HG02588 (cell line): ENCODE results near the gene ZNF410.
"Not testable (repeated sequence)": the region's sequence is repeated elsewhere in the genome, so short reads cannot be mapped to it uniquely, and the experiment has no call there.

Experiments
- ATAC-seq: cut with Tn5 transposase; IDR thresholded peaks from one replicate; pipeline ENCODE4 v1.9.1; 2021; ENCODE audit warnings: mild to moderate bottlenecking, moderate library complexity; ENCODE audit not compliant: unreplicated experiment

Gene ZNF410

DNA sequence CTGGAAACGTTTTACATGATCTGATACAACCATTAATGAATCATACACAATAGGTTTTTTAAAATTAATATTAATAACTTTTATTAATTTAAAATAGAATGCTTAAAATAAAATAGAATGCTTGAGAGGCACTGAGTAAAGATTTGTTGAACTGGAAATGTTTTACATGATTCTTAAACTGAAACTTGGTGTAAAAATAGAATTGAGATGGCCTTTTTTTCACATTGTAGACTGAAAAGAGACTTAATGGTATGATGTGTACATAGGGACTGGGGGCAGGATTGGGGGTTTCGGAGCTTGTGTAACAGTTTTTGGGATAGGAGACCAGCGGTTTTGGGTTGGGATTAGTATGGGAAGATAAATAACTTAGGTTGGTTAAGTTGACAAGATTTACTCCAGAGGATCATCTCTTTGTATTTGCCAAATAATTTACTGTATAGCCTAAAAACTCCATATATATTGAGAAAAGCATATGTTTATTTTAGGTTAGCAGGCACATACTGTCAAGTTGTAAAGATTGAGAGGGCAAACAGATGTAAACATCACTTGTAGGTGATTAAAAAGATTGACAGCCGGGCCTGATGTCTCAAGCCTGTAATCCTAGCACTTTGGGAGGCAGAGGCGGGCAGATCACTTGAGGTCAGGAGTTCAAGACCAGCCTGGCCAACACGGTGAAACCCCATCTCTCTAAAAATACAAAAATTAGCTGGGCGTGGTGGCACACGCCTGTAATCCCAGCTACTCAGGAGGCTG, 2.0 kb upstream of the ZNF410 start:
- ATAC-seq: no peak

DNA sequence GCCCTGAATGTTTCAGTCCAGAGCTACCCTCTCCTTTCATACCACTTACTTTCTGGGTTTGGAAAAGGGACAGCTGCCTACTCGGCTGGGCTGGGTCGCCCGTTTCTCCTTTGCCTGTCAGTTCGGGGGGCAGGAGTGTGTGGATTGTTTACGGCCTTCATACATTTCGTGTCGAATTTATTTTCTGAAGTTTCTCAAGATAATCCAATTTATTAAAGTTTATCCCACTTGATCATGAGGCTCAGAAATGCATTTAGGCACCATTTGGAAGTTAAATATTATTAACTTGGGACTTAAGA, 608 bp downstream of the ZNF410 start:
- no peak for ATAC-seq

DNA sequence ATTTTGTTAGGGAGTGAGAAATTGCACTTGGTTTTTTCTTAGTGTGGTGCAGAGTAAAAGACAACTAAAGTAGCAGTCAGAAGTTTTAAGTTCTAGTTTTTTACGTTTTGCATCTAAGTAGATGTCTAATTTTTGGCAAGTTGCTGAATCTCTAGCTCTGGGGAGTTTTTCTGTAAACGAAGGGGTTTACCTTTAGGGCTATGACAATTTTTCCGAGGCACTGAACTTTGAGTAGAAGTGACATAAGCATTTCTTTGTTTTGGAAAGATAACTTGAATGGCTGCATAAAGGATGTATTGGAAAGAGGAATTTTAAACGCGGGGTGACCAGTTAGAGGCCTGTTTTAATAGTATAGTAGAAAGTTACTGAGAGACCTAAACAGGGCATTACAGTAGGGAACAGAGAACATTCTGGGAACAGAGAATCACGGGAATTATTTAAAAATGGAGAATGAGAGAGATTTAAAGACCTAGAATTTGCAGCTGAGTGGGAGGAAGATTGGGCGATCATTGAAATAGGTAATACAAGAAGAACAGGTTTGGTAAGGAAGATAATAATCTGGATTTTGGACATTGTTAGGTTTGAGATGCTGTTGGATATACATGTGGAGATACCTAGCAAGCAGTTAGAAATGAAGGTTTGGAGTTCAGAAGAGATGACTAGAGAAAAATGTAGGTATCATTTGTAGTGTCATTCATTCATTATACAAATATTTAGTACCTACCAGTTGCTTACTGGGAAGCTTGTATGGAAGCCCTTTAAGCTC, 1.2 kb downstream of the ZNF410 start:
- no peak for ATAC-seq

DNA sequence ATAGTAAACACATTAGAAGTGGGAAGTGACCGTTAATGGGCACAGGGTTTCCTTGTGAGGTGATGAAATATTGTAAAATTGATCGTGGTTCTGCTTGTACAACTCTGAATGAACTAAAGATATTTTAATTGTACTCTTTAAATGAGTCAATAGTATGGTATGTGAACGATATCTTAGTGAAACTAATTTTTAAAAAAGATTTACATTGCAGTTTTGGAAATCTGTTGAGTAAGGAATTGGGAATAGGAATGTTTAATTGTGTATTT, 1.7 kb downstream of the ZNF410 start:
- ATAC-seq: no peak

DNA sequence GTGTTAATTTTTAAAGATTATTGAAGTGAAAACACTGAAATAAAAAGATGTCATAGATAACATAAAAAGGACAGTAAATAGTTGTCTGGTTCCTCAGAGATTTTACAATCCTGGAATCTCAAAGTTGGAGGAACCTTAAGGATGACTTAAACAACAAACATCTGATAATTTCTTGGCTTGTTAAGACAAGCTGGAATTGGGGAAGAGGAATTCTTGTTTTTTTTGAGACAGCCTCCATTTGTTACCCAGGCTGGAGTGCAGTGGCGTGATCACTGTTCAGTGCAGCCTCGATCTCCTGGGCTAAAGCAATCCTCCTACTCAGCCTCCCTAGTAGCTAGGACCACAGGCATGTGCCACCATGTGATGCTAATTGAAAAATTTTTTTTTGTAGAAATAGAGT, 2.3 kb downstream of the ZNF410 start:
- ATAC-seq: no peak

DNA sequence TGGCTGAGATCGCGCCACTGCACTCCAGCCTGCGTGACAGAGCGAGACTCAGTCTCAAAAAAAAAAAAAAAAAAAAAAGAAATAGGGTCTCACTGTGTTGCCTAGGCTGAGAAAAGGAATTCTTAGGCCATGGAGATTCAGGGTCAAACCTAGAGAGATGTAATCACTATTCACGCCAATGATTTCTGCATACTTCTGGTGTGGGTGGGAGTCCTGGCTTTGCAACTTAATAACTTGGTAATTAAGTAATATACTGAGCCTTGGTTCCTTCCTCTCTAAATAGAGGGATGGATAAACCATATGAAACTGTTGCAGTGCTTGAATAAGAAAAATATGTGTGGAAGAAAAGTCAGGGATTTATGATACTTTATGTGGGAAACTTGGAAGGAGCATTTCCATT, 2.7 kb downstream of the ZNF410 start:
- no peak for ATAC-seq

DNA sequence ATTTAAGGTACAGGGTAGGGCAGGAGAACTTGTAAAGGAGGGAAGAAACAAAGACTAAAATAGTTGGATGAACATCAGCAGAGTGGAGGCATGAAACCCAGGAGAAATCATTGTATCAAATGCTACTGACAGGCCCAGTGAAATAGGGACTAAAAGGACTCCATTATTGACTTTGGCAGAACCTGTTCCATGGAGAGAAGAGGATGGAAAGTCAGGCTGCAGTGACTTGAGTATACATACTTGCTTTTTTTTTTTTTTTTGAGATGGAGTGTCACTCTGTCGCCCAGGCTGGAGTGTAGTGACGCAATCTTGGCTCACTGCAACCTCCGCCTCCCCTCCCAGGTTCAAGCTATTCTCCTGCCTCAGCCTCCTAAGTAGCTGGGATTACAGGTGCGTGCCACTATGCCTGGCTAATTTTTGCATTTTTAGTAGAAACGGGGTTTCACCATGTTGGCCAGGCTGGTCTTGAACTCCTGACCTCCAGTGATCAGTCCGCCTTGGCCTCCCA, 7.6 kb downstream of the ZNF410 start:
- ATAC-seq: not testable (repeated sequence)

DNA sequence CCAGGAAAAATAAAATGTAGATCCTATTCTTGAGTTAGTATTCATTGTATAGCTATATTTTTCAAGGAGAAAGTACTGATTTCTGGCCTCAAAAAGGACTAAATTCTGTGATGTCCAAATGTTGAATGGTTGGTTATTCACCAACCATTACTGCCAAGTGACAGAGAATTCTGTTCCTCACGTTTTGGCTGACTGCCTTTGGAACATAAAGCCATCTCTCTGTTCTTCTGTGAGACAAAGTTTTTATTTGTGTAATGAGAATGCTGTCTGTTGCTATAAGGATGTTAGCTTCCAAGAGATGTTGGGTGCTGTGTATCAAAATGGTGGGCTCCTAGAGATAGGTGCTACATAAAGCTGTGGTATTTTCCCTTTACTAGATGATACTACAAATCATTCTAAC, 9.3 kb downstream of the ZNF410 start:
- no peak for ATAC-seq

DNA sequence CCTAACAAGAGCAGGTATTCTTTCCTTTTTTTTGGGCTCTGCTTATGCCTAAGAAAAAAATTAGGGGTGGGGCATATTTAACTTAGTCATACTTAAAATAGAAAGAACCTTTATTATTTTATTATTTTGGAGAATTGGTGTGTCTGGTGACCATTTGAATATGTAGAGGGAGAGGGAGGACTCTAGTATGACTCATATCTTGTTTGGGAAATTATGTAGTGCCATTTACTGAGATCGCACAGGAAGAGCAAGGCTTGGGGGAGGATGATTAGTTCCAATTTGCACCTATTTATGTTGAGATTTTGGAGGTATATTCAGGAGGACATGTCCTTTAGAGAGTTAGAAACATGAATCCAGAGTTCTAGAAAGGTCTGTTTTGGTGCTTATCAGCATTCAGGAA, 9.9 kb downstream of the ZNF410 start:
- no peak for ATAC-seq

DNA sequence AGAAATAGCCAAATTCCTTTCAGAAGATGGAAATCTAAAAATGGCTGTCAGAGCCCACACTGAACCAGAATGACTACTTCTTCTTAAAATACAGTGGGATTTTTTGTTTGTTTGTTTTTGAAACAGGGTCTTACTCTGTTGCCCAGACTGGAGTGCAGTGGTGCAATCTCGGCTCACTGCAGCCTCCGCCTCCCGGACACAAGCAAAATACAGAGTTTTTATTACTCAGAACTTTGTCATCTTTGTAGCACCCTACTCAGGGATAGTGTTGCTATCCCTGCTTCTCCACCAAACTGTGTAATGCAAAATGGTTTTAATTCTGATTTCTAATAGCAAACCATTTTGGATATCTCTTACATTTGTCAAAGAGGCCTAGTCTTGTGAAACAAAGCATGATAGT, 16.4 kb downstream of the ZNF410 start:
- no peak for ATAC-seq

DNA sequence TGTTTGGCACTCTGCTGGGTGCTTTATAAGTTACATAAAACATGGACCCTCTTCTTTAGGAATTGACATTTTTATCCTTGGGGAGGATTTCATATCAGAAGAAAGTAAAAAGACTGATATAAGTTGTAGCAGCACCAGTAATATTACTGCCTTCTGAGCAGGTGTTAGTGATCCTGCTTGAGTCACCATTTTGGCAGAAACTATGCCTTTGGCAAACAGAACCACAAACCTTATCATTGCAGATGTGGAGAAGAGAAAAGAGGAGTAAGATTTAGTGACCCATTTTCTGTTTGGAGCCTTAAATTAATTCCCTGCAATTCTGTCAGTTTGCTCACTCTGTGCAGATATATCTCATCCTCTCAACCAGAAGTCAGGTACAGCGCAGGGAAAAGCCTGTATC, 23.0 kb downstream of the ZNF410 start:
- ATAC-seq: no peak

DNA sequence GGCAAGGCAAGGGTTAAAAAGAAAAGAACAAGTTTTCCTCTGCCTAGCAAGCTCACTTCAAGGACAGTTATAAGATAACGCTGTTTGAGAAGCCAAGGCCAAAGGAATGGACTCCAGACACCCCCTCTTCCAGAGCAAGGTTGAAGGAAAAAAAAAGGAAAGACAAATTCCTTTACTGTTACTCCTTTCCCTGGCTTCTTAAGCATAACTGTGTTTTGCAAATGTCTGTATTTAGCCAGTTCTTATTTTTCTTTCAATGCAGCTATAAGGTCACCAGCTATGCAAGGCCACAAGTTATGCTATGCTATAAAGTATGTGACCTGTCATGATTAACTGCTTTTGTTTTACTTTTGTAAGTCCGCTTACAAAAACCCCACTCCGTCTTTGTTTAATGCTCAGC, 26.6 kb downstream of the ZNF410 start:
- ATAC-seq: no peak

DNA sequence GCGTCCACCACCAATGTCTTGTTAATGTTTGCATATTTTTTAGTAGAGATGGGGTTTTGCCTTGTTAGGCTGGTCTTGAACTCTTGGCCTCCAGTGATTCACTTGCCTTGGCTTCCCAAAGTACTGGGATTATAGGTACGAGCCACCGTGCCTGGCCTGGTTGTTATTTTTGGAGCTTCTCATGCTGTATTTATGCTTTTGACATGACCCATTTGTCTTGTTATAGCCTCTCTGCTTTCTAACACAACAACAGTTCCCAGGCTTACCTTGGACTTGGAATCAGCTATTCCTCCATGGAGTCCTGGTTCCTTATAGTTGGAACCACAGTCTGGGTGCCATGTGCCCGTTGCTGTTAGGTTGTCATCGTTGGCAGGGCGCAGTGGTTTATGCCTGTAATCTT, 29.7 kb downstream of the ZNF410 start:
- ATAC-seq: no peak

DNA sequence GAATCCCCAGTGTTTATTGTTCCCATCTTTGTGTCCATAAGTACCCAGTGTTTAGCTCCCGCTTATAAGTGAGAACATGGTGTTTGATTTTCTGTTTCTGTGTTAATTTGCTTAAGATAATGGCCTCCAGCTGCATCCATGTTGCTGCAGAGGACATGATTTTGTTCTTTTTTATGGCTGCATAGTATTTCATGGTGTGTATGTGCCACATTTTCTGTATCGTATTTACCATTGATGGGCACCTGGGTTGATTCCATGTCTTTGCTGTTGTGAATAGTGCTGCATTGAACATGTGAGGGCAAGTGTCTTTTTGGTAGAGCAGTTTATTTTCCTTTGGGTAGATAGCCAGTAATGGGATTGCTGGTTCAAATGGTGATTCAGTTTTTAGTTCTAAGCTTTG, 32.8 kb downstream of the ZNF410 start:
- ATAC-seq: not testable (repeated sequence)

DNA sequence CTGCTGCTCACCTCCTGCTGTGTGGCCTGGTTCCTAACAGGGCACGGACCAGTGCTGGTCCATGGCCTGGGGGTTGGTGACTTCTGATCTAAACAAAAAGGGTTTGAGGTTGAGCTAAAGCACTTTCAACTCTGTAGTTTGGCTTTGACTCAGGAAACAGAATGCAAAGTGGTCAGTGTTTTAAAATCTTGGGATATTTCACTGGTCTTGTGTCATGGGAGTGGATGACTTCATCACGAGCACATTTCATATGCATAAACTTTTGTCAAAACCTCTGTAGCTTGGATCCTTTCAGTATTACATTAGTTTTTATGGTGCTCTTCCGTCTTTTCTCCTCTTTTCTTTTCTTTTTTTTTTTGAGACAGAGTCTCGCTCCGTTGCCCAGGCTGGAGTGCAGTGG, 37.7 kb downstream of the ZNF410 start:
- no peak for ATAC-seq

DNA sequence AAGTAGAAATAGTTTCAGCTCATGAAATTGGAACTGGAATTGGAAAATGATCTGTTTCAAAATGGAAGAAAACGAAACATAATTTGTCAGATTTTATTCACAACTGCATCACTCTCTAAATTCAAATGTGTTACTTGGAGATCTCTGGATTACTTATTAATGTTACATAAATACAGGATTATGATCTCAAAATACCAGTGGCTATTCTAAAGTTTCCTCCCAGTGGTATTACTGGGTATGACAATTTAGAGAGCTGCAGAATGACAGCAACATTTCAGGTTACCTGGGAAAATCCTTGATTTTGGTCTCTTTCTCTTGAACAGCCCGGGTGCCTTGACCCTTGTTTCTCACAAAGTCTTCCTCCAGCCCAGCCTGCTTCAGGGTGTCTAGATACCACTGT, 49.0 kb downstream of the ZNF410 start:
- no peak for ATAC-seq

DNA sequence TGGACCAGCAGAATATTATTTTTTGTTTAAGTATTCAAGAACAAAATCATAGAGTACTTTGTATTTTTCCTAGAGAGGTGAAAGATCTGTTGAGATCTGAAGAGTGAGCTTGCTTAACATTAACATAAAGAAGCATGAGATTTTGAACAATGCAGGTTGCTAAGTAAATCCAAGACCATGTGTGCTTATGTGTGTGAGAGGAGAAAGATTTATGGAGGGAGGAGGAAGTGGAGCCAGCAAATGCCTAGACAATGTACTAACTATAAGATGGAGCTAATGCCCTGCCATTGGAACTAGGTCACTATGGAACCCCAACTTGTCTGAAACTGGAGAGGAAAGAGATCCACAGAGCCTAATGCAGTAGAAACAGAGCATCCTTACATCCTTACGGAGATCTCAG, 49.9 kb downstream of the ZNF410 start:
- no peak for ATAC-seq

DNA sequence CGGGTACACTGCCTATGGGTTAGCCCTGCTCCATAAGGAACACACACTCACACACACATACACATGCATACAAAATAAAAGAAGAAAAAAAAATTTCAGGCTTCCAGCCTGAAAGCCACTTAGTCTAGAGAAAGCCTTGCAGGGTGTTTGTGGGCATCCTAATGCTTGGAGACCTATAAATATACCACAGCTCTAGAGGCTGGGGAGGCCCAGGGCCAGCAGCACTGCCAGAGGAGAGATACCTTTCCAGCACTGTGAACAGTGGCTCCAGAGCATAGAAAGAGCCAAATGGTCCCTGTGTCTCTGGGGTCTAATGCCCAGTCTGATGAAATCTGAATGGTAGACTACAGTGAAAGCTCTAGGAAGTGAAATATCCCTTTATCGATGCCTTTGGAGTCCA, 50.4 kb downstream of the ZNF410 start:
- no peak for ATAC-seq

DNA sequence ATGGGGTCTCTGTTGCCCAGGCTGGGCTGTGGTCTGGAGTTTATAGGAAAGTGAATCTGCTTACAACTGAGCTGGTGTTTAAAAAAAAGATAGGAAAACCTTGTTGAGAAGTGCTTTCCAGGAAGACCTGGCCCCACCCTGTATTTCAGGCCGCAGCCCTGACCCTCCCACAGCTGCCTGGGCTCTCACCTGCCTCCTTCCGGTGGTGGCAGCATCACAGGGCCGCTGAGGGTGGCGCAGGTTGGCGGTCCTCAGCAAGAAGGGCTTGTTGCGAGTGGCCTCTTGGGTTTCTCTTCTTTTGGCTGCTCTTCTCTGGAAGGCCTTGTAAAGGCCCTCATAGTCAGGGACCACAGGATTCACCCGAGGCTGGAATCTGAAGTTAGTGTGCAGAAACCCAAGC, 55.5 kb downstream of the ZNF410 start:
- ATAC-seq: no peak

DNA sequence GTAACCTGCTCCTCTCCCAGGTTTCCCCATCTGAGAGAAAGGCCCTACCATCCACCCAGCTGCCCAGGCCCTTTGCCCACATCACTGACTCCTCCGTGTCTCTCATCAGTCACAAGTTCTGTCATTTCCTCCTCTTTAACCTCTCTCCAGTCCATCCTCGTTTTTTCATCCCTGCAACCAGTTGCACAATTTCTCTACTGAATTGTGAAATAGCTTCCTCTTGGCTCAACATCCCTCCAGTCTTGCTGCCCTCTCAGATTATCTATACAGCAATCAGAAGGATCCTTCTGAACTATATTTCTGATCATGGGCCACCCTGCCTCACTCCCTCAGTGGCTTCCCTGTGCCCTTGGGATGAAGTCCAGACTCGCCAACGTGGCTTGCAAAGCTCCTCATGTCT, 56.4 kb downstream of the ZNF410 start:
- no peak for ATAC-seq

DNA sequence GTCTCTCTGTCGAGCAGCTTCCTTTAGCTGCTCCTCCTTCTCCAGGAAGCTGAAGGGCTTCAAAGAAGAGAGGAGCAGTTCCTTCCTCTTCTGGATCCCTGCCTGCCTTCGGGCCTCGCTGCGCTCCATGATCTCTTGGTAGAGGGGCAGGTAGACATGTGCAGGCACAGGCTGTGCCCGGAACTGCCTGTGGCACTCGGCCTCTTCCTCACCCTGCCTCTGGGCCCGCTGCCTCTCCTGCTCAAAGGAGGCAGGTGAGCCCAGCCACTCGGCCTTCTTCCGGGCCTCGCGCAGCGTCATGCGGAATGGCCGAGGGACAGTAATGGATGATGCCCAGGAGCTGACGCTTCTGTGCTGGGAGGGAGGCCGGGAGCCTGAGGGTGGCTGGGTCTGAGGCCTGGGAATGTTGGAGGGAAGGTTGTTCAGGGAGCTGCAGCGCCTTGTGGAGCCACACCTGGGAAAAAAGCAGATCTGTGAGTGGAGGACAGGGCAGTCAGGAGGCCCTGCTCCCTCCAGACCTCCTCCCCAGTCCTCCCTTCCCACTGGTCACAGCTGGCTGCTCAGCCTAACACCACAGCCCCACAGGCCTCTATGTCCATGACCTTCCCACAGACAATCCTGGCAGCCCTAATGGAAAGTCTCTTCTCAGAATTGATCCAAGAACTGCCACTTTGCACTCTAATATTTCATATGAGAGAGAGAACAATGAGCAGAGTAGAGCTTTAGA, 57.9 kb downstream of the ZNF410 start:
- no peak for ATAC-seq

DNA sequence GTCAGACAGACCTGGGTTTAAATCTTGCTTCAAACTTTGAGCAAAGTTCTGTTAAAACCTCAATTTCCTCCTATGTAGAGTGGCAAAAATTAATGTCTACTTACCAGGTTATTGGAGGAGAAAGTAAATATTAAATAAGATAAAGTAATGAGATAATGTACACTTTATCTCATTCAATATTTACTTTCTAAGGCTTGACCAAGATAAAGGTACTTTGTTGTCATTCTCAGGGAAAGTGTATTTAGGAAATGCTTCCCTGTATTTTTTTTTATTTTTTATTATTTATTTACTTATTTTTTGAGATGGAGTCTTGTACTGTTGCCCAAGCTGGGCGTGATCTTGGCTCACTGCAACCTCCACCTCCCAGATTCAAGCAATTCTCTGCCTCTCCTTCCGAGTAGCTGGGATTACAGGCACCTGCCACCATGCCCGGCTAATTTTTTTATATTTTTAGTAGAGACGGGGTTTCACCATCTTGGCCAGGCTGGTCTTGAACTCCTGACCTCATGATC, 58.6 kb downstream of the ZNF410 start:
- ATAC-seq: no peak
